Heart left ventricle (tissue), 16 donors: Measurements from ENCODE around the gene RNF13. TPM values are rescaled to one million over a fixed set of nuclear protein-coding genes. Genes with fewer than 3 reads are reported as not detected.
A peak's percentile ranks its signal among the peaks of the same experiment; 100 is the strongest.
"Not testable (repeated sequence)": the region's sequence is repeated elsewhere in the genome, so short reads cannot be mapped to it uniquely, and the experiment has no call there.

Experiments used
- ATAC-seq, 4 donors: fragments of 200-7000 bp; cut with Tn5 transposase; one replicate each; pipeline ENCODE4 v1.9.1; 2020 to 2022; ENCODE audit warnings: moderate library complexity in 4 of 4, mild to moderate bottlenecking in 3 of 4, moderate number of reproducible peaks in 1 of 4
- DNase-seq, 5 donors: peaks; one replicate each; pipeline ENCODE4 v3.0.0-alpha.2; 2020
- H3K27ac ChIP-seq, 12 donors: fragments of 200-600 bp; sonication (generic) in 4 of 12; one replicate each; pipeline versions ENCODE4 v1.5.0 to v1.8.0; 2016 to 2022; ENCODE audit warnings: mild to moderate bottlenecking in 2 of 12
- H3K27me3 ChIP-seq, 9 donors: fragments of 200-600 bp; sonication (generic) in 2 of 9; one replicate each; pipeline versions ENCODE4 v1.5.1 to v1.8.0; 2016 to 2022; ENCODE audit warnings: mild to moderate bottlenecking in 3 of 9
- H3K36me3 ChIP-seq, 9 donors: fragments of 200-600 bp; sonication (generic) in 2 of 9; one replicate each; pipeline versions ENCODE4 v1.5.0 to v1.8.0; 2018 to 2022; ENCODE audit warnings: mild to moderate bottlenecking in 2 of 9
- H3K4me1 ChIP-seq, 12 donors: fragments of 200-600 bp; sonication (generic) in 4 of 12; one replicate each; pipeline versions ENCODE4 v1.5.0 to v1.8.0; 2016 to 2022; ENCODE audit warnings: mild to moderate bottlenecking in 3 of 12
- H3K4me3 ChIP-seq, 12 donors: fragments of 200-600 bp; sonication (generic) in 4 of 12; one replicate each; pipeline versions ENCODE4 v1.5.0 to v1.8.0; 2017 to 2022; ENCODE audit warnings: mild to moderate bottlenecking in 9 of 12, moderate library complexity in 4 of 12
- H3K9me3 ChIP-seq, 12 donors: fragments of 200-600 bp; sonication (generic) in 4 of 12; one replicate each; pipeline versions ENCODE4 v1.5.0 to v1.8.0; 2016 to 2022; ENCODE audit warnings: mild to moderate bottlenecking in 1 of 12
- CTCF ChIP-seq, 12 donors: fragments of 200-600 bp; sonication (generic) in 4 of 12; IDR thresholded peaks; one replicate each; pipeline versions ENCODE4 v1.5.0 to v1.8.0; 2018 to 2022; ENCODE audit warnings: antibody characterized with exemption in 12 of 12, mild to moderate bottlenecking in 5 of 12
- POLR2A ChIP-seq, 2 donors: fragments of 450-650 bp; IDR thresholded peaks; one replicate each; pipeline ENCODE4 v1.6.1; 2017; ENCODE audit warnings: antibody characterized with exemption in 2 of 2, mild to moderate bottlenecking in 2 of 2, moderate library complexity in 2 of 2
- WGBS, 4 donors: extraction: QIAGEN DNeasy Blood & Tissue Kit in 2 of 4; methylation state at CpG; one replicate each; pipeline versions ENCODE4 v1.1.5 to v1.1.7; 2013 to 2018; 5-methylcytosine and 5-hydroxymethylcytosine counted together
- intact Hi-C, 10 donors: fragments of 100-400 bp; cut with DNase I; formaldehyde crosslinking; loops; one replicate each; pipeline versions ENCODE4 v1.11.1 to v1.14.2; 2022
- polyA plus RNA-seq, 2 donors: library from polyadenylated mRNA; stranded (reverse); fragments of 200-250 nt; gene quantifications; one replicate each; pipeline ENCODE4 v1.2.3, GENCODE V29; 2013
- total RNA-seq, 9 donors: library from RNA; depleted of rRNA in 2 of 9; stranded (reverse); fragments of >200 nt in 2 of 9; fragmentation: NEBNext Ultra II Directional in 3 of 9; extraction: Animal tissue kit (Norgen Biotek cat#: 25700) in 3 of 9; gene quantifications; one replicate each; pipeline versions ENCODE4 v1.1.0 to v1.2.4, GENCODE V29; 2016 to 2023
- donor health status: ischemic (EF 13 %, LVEDD 7.1; RV severe dilation, severe dysfunction).
- donor health status: healthy with polysubstance abuse.
- donor health status: DM: no; HTN: yes; CAD: no.
- donor health status: DM: no; HTN: no; CAD: no.
- donor health status: ischemic (EF 25% LVEDD 6.9; RV normal size, moderate dysfunction).
- donor health status: ischemic (EF 25% LVEDD 5.7; RV mildly dilated, moderate dysfunction).
- donor health status: healthy.
- donor health status: DM: yes; HTN: yes; CAD: no.
- donor health status: ischemic (EF 35%, LVEDD 5.7; RV mildly dilated, moderate dysfunction).
- donor health status: nonischemic (EF 11% LVEDD 7.7; RV severe dilation, severe dysfunction).
- donor health status: DM: yes; HTN: yes; CAD: no.
- donor health status: PGD.
- donor health status: ischemic (EF 29% LVEDD 5.4; RV normal size, mild dysfunction).
- donor health status: nonischemic (EF 23%, LVEDD 6.1; RV moderate dilation, normal function).

The RNF13 gene
- total and polyA plus RNA-seq, 11 donors, result 21.4 to 77.6 (median 55.1) TPM

GRCh38 chr3:149881879-149882278 is 68.9 kb downstream of the RNF13 start:
- Histone ChIP-seq H3K27me3 (no peaks in the 10 kb centered on the region), H3K36me3 (peaks cover 0 to under 1% (median 0%) of the 10 kb centered on the region in 9 donors), H3K27ac (peak overlapping the region in 1 of 12 donors; percentile 44), H3K9me3 (peaks cover 0 to 14% (median 0%) of the 10 kb centered on the region in 12 donors), H3K4me3 (no peak overlapping the region), H3K4me1 (peaks cover 0 to 21% (median 0%) of the 10 kb centered on the region in 12 donors)
- intact Hi-C loops, result loop anchor here in 2 of 10 donors (5.0 kb wide), 2 partner anchors 85 to 300 kb away; no protein-coding TSS in a partner anchor
- DNase-seq, result no peak
- 60 to 65% (median 62%) methylated on average over 4 of the region's 4 CpGs for WGBS, 4 donors
- no peak for TF ChIP-seq POLR2A (IDR thresholded peaks at IDR 0.05)
- ATAC-seq, result no peak

- intact Hi-C loops, result loop anchor here in 2 of 10 donors (5.0 kb wide), 2 partner anchors 84 to 299 kb away; no protein-coding TSS in a partner anchor
Observed at GRCh38 chr3:149883134-149883533, 70.1 kb downstream of the RNF13 start.

GRCh38 chr3:149883860-149884259 is 70.8 kb downstream of the RNF13 start:
- peaks cover 0 to 12% (median 7%) of the 10 kb centered on the region in 9 donors for H3K36me3 ChIP-seq
- H3K4me1 ChIP-seq, result peaks cover 0 to 21% (median 0%) of the 10 kb centered on the region in 12 donors
- not testable (repeated sequence) for DNase-seq, H3K4me3 ChIP-seq, H3K27me3 ChIP-seq, H3K27ac ChIP-seq, ATAC-seq
- H3K9me3 ChIP-seq, result peaks cover 0 to 14% (median 0%) of the 10 kb centered on the region in 12 donors
- intact Hi-C loops, result loop anchor here in 2 of 10 donors (5.0 kb wide), 2 partner anchors 83 to 298 kb away; no protein-coding TSS in a partner anchor
- WGBS, 4 donors, result 98 to 100% (median 98%) methylated on average over 5 of the region's 5 CpGs

More at GRCh38 chr3:149883134-149883533, 70.1 kb downstream of the RNF13 start:
- no peak for TF ChIP-seq CTCF (IDR thresholded peaks at IDR 0.05)
- TF ChIP-seq POLR2A (IDR thresholded peaks at IDR 0.05), result no peak
- 92 to 100% (median 98%) methylated on average over 1 of the region's 1 CpG for WGBS, 4 donors
- no peak overlapping the region for H3K27ac ChIP-seq
- no peaks in the 10 kb centered on the region for H3K27me3 ChIP-seq
- H3K4me1 ChIP-seq, result peaks cover 0 to 21% (median 0%) of the 10 kb centered on the region in 12 donors
- ATAC-seq, result no peak
- DNase-seq, result no peak
- no peak overlapping the region for H3K4me3 ChIP-seq
- peaks cover 0 to 12% (median 4%) of the 10 kb centered on the region in 9 donors for H3K36me3 ChIP-seq
- peaks cover 0 to 14% (median 0%) of the 10 kb centered on the region in 12 donors for H3K9me3 ChIP-seq

DNA sequence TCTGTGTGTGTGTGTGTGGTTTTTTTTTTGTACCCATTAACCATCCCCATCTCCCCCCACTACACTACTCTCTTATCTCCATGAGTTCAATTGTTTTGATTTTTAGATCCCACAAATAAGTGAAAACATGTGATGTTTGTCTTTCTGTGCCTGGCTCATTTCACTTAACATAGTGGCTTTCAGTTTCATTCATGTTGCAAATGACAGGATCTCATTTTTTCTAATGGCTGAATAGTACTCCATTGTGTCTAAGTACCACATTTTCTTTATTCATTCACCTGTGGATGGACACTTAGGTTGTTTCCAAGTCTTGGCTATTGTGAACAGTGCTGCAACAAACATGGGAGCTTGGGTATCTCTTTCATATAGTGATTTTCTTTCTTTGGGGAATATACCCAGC is 71.8 kb downstream of the RNF13 start:
- Histone ChIP-seq H3K36me3 (peaks cover 0 to 12% (median 7%) of the 10 kb centered on the region in 9 donors), H3K9me3 (peaks cover 0 to 14% (median 0%) of the 10 kb centered on the region in 12 donors), H3K4me1 (peaks cover 0 to 21% (median 0%) of the 10 kb centered on the region in 12 donors)
- not testable (repeated sequence) for H3K4me3 ChIP-seq, ATAC-seq, H3K27ac ChIP-seq, H3K27me3 ChIP-seq, DNase-seq
- intact Hi-C loops, result loop anchor here in 2 of 10 donors (5.0 kb wide), 2 partner anchors 82 to 297 kb away; no protein-coding TSS in a partner anchor

DNA sequence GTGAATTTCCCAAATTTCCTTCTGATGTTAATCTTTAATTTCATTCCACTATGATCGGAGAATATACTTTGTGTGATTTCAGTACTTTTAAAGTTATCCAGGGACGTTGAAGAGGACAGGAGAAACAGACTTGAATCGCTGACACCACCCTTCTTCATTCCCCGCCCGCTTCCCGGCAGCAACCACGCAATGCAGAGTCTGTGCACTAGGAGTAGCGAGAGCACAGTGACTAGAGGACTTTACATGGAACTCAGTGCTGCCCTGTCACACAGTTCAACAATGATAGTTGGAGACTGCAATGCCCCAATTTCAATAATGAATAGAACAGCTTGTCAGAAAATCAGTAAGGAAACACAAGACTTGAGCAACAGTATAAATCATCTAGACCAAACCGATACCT is 73.9 kb downstream of the RNF13 start:
- H3K27ac ChIP-seq, result no peak overlapping the region
- no peaks in the 10 kb centered on the region for H3K27me3 ChIP-seq
- peaks cover 0 to 17% (median 6%) of the 10 kb centered on the region in 12 donors for H3K4me1 ChIP-seq
- DNase-seq, result no peak
- no peak overlapping the region for H3K4me3 ChIP-seq
- ATAC-seq, result no peak
- intact Hi-C loops, result no loop called here
- 81 to 87% (median 83%) methylated on average over 9 of the region's 9 CpGs for WGBS, 4 donors
- H3K9me3 ChIP-seq, result peaks cover 0 to 14% (median 0%) of the 10 kb centered on the region in 12 donors
- peaks cover 0 to 12% (median 7%) of the 10 kb centered on the region in 9 donors for H3K36me3 ChIP-seq
- TF ChIP-seq POLR2A (IDR thresholded peaks at IDR 0.05) (no peak), CTCF (IDR thresholded peaks at IDR 0.05) (no peak)
